ENCODE results near the gene CLSTN2.
A peak's percentile ranks its signal among the peaks of the same experiment; 100 is the strongest.

Gene CLSTN2

DNA sequence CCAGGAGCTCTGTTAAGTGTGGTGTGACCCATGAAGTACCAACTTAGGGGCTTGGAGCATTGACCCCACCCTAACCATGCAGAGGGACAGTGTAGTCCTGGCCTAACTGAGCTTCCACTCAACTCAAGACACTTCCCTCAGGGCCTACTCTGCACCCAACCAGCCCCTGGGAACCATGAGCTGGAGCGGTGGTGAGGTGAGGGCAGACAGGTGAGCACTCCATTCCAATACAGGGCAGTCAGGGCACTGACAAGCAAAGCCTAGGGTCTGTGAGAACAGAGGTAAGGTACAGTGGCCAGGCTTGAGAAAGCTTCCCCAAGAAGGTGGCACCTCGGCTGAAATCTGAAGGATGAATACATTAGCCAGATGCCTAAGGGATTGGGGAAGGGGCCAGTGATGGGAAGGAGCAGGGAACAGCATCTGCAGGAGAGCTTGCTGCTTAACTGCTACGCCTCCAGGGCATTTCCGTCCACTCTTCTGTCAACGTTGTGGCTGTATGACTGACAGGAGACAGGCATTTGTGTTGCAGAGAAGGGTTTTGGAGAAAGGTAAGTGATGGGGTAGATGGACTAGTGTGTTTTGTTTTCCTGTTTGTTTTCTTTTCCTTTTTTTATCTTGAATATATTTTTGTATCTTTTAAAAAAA lies 499.4 kb downstream of the CLSTN2 start:
- no peak for DNase-seq

DNA sequence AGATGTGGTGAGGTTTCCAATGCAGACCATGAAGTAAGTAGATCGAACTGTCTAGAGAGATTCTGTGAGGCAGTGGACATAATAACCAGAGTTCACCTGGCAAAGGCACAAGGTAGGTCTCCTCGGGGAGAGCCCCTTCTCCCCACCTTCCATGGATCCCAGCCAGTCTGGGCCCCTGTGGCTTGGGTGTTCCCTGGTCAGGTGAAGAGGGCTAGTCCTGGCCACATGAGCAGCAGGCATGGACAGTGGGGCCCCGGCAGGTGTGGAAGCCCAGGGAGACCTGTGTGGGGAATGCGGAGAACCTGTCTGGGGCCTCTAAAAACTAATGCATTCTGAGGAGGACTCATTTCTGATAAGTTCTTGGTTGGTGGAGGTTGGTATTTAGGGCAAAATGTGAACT lies 501.4 kb downstream of the CLSTN2 start:
- DNase-seq: no peak

DNA sequence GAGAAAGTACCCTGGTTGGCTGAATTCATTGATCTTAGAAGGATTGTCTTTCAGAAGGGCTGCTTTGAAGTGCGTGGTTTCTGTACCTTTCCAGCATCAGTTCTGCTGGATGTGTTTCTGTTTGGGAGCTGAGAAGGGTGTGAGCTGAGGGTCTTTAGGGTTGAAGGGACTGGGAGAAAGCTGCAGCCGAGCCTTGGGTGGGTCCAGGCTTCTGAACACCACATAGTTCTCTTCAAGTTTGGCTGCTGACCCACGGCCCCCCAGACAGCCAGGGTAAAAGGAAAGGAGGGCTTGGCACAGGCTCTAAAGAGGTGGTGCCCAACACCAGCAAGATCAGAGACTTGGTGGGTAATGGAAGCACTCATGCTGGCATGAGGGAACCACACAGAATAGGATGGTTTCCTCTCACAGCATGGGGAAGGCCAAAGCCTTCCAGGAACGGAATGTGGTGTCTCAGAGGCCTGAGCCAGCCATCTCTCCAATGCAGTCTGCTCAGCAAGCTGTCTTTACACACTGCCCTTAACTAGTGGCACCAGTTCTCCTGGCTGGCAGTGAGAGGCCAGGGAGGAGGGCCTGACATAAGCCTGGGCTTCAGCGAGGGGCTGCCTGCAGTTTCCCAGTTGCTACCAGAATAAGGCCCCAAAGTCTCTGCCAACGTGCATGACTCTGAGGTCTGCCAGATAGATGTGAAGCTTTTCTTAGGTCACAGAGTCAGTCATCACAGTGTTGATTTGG lies 503.9 kb downstream of the CLSTN2 start:
- DNase-seq: no peak

DNA sequence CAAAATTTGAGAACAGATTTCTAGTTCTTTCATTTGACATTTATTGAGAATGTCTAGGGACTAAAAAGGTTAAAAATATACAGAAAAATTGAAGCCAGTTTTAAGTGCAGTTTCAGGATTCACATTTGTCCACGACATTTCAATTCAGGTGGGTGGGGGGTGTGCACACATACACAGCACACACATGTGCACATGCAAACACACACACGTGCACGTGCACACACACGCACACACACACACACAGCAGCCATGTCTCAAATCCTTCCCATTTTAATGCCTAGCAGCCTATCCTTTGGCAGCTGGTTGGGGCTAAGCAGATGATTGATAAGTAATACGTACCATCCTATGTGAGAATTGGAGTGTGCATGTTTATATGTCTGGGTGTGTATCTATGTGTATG lies 504.5 kb downstream of the CLSTN2 start:
- no peak for DNase-seq

DNA sequence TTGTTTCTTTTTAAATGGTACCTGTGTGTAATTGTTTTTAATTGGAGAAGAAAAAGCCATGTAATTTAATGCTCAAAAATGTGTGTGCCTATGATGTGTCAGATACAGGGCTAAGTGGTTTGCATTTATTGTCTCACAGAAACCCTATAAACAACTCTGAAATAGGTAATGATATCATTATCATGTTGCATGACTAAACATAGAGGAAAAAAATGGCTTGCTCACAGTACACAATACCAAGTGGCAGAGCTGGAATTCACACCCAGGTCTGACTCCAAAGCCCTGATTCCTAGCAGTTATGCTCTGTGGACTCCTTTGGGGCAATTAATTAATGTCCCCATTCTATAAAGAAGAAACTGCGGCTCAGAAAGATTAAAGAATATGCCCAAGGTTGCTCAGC lies 505.5 kb downstream of the CLSTN2 start:
- no peak for DNase-seq

DNA sequence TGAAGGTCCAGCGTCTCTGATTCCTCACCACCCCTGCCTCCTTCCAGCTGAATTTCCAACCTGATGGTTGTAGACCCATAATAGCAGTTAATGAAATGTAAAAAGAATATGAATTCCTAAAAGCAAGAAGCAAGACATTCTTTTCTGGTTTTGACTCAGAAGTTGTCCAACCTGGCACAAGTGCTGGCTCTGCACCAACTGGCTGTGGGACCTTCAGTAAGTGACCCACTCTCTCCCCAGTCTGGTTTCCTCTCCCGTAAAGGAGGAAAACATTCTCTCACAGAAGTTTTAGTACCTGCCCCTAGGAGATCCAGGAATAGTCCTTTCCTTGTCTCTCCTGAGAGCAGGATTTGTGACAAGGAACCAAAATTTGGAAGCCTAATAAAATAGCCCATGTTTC lies 506.0 kb downstream of the CLSTN2 start:
- DNase-seq: no peak

DNA sequence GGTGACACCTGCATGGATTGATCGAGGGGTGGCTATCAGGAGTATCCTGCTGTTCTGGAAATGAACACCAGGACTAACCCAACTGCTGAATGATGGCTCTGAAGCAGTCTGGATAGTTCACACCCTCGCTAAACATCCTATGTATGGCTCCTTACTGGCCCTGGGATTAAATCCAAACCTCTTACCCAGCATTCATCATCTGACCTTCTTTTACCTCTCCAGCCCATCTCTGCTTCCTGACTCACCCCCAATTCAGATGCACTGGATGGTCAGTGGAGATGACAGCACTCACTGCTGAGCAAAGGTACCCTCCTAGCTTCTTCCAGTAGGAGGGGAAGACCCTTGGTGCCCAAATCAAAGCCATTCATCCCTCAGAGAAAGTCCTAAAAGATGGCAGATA lies 507.6 kb downstream of the CLSTN2 start:
- no peak for DNase-seq

DNA sequence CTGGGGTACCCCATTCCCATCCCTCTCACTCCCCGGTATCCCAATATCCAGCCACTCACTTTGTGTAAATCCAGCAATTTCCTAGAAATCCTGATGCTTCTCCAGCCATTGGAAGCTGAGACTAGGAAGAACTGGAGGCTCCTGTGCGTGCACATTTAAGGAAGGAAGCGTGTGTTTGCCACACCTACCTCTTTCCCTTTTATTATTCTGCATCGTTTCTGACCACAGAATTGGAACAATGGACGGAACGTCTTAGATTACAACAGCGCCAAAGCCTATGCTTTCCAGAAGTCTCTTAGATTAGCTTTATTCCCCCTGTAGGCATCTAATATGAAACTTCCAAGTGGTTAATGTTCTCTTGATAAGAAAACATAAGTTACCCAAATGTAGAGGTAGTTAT lies 508.1 kb downstream of the CLSTN2 start:
- no peak for DNase-seq

DNA sequence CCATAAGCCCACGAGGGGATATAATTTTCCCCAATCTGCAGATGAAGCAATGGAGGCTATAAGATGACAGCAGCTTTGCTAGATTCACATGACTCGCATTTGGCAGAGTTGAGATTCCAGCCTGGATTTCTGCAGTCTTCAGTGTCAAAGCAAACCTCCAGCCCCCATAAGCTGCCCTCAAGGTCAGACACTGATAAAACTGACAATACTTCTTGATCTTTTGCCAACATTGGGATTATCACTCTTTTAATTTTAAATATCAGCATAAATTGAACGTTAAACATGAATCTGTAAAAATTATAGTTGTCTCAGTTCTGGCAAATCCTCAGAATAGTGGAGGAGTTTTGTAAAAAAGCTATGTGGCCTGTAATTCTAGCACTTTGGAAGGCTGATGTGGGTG lies 508.8 kb downstream of the CLSTN2 start:
- DNase-seq: no peak

DNA sequence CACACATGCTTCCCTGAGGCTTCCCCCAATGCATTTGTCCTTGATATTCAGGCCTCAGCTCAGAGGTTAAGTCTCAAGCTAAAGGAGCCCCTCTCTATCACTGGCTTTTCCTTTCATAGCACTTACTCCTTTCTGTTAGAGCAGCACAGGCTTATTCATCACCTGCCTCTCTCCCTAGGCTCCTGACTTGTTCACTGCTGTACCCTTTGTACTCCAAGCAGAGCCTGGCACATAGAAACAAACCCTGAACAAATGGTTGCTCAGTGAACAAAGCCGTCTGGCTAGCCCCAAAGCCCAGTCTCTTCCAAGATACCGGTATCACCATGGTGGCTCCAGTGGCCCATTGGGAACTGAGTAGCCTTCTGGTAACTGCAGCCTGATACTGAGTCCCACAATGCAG lies 511.7 kb downstream of the CLSTN2 start:
- no peak for DNase-seq

DNA sequence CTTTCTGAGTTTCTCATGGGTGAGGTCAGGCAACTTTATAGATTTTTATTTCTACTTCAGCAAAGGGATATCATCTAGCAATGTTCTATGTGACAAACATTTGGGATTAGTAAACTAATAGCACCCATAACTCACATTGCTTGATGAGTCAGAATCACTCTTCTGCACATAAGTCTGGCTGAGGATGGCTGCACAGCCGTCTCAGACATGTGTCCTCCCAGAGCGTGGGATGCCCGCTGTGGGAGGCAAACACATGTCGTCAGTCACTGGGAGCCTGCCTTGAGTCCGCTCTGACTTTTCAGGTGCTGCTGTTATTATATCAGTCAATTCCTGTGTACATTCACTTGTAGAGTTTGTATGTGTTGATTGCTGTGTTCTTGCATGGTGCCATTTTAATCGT lies 512.2 kb downstream of the CLSTN2 start:
- DNase-seq: no peak

DNA sequence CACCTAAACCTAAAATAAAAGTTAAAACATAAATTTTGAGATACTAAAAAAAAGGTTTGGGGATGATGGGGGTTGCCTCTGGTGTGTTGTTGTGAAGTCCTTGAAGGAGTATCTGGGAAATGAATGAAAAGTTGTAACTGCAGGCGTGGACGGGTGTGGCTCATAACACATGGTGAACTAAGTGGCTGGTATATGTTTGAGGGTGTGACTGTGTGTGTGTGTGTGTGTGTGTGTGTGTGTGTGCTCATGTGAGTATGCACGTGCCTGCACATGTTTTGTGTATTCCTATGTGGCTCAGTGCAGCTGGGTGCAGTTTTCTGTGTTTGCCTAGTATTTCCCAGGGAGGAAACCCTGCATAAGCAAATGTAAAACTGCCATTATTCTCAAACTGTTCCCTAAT lies 513.0 kb downstream of the CLSTN2 start:
- no peak for DNase-seq

DNA sequence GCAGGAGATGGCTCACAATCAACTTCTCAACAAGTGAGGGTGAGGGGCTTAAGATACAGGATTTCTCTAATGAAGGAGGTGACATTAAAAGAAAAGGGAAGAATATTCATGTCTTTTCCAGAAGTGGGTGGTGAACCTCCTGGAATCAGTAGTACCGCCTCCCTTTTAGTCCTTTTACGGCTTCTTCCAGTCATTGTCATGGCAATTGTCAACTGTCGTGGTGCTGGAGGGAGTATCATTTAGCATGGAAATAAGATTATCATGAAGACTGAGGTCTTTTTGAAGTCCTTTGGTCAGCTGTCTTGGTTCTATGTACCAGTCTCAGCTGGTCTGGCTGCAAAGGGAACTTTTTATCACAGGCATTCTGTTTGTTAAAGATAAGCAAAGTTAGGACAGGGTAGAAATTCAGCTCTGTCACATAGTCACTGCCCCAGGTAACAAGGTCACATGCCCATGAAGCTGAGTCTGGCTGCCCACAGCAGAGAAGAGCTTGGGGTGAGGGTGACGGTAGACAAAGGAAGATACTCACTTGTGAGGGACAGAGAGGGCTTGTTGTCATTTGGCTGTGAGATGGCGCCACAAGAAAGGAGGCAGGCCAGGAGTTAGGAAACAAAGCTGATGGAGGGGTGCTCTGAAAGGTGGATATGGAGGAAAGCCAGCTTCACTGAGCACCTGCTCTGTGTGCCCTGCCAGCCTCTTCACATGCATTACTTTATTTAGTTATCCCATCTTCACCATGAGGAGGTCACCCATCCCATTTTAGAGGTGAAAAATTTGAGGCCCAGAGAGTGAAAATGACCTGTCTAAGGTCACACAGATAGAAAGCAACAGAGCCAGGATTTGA lies 514.6 kb downstream of the CLSTN2 start:
- DNase-seq: no peak

DNA sequence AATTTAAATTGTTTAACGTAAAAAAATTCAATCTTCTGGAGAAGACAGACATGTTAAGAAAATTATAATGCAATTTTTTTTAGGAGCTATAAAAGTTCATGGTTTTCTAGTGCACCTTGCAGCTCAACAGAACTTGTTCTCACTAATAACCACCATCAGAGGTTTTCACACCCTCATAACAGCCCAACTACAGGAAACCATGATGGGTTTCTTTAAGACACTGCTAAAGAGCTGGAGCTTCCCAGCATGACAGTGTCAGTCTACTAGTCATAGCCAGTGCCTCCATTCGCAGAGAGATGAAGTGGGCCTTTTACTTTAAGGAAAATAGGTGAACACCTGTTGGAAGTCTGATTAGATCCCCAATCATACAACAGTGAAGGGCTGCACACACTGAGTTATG lies 518.8 kb downstream of the CLSTN2 start:
- DNase-seq: peak; percentile 16

DNA sequence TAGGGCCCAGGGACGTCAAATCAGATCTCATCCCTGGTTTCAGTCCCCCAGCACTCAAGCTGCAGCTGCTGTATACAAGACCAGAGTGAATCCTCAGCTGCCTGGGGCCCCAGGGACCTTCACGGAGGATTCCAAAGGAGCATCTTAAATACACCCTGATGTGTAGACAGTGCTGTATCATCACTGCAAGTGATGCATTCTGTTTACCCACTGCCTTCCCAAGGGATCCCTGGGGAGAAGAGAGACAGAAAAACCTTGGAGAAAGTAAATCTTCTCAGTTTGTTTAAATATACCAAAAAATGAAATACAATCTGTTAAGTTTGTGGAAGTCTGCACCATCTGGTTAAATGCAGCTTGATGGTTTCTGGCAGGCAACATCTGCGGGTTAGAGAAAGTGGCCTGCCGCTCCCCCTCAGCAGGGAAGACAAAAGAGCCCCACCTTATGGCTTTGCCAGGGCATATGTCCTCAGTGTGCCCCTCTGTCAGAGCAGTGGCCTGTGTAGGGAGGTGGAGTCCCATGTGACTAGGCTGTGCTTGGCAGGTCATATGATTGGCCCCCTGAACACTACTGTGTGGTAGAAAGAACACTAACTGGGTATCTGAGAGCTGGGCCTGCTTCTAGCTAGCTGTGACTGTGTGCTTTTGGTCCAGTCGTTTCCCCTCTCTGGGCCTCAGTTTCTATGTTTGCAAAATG lies 520.7 kb downstream of the CLSTN2 start:
- no peak for DNase-seq

DNA sequence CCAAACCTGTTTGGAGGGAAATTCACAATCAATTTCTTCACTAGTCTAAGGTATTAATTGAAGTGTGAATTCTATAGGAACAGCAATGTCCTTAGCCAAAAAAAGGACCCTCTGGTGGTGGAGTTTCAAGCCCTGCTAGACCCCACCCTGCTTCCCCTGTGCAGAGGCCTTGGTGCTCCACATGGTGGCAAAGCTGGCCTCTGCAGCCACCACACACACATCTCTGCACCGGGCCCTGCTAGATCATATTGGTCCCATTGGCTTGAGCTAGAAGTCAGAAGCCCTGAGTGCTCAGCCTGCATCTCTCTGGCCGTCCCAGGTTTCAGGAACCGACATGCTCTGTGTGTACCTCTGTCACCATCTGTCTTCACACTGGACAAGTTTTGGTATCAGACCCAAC lies 522.0 kb downstream of the CLSTN2 start:
- DNase-seq: no peak

DNA sequence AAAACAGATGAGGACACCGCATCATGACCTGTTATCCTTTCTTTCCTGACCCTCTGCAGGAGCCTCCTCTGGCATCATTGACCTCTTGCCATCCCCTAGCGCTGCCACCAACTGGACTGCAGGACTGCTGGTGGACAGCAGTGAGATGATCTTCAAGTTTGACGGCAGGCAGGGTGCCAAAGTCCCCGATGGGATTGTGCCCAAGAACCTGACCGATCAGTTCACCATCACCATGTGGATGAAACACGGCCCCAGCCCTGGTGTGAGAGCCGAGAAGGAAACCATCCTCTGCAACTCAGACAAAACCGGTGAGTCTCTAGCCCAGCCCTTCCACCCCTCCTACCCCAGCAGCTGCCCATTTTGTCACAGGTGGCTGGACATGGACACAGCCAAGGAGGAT lies 524.5 kb downstream of the CLSTN2 start:
- no peak for DNase-seq

DNA sequence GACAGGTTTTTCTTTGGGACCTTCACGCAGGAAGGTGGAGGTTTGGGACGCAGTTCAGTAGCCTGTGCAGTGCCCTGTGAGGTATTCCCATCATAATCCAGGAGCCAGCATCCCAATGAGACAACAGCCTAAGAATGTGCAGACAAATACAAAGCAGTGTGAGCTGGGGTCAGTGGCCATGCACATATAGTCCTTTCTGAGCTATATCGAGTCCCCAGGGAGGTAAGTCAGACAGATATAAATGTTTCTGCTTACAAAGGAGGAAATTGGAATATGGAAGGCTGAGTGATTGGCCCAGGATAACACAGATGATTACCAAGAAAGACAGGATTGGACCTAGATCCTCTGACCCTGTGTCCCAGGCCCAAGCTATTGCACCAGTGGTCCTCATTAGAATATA lies 526.3 kb downstream of the CLSTN2 start:
- no peak for DNase-seq

DNA sequence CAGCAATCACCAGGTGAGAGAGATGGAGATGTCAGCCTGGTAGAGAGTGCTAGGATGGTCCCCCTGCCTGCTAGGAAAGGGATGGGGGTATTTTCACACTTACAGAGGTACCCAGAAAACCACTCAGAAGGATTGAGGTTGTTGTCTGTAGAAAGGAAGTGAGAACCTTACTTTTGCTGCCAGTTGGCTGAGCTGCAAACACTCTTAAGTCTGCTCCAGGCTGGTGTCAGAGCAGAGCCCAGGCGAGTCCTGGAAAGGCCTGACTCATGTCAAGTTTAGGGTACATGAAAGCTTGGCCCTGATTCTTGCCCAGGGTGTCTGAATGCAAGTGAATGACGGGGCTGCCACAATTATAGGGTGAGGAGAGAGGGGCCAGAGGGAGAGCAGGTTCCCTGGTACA lies 528.4 kb downstream of the CLSTN2 start:
- DNase-seq: no peak

DNA sequence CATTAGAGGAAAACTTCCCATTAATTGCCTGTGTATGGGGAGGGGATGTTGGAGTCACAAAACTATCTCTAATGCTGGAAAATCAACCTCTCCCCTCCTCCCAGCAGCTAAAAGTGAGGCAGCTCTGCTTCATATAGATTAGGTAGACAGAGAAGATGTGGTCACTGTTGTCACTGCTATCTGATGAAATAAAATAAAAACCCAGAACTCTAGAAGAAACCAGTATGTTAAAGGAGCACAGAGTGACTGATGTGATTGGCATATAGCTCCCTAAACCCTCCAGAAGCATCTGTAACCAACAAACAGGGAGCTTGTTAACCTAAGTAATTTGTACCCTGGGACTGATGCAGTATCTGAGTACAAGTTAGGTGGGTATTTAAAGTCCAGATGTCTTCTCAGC lies 531.0 kb downstream of the CLSTN2 start:
- DNase-seq: no peak

DNA sequence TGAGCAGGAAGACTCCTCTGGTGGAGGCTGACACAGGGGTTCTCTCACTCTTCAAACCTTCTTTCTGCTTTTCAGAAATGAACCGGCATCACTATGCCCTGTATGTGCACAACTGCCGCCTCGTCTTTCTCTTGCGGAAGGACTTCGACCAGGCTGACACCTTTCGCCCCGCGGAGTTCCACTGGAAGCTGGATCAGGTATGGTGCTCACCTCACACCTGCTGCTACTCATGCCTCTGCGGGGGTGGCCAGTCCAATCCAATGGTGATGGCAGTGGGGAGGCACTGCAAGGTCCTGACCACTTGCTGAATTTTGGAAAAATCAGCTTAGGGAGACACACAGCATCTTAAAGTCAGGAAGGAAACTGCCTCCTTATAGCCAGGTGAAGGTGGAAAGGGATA lies 531.5 kb downstream of the CLSTN2 start:
- DNase-seq: no peak

DNA sequence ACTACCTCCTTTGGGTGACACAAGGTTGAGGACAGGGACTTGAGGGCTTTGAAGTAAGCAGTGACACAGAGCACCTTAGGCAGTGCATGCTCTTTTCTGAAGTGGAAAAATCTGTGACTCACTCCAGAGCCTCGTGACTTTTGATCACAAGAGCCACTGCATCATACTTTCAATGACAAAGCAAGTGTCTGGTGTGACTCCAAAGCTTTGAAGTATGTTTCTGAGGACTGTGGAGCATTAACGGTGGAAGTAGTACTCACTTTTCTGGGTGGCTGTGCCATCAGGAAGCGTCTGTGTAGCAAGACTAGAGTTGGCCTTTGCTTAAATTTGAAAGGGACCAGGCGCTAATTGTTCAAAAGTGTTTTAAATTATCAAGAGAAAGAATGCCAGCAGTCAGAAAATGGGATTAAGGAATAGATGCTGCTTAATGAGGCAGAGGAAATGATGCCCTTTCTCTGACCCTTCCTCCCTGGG lies 532.2 kb downstream of the CLSTN2 start:
- DNase-seq: no peak

DNA sequence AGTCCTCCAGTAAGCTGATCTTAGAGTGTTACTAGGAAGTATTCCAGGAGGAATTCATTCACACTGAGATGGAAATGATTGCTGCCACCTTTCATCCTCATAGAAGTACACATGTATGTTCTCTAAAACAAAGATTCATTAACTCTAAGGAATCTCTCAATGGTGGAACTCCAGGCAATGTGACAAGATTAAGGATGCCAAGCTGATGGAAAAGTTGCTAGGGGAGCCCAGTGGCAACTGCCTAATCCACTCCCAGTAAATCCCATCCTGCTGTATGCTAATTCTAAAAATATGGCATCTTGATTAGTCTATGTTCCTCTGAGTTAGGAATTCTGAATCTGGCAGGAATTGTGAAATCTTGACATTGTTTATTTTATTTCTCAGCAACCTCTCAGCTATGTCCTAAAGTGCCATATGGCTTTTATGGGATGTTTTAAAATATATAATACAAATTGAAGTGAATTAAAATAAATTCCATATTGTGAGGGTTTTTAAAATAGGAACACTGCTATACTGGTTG lies 532.9 kb downstream of the CLSTN2 start:
- DNase-seq: no peak

Measured in CD4-positive, alpha-beta T cell treated with Interleukin-21 for 1 hour (primary cell).